ENCODE data around the gene BRSK1.
A peak's percentile ranks its signal among the peaks of the same experiment; 100 is the strongest.

GRCh38 chr19:55301459-55302317, 17.9 kb downstream of the BRSK1 start:
- TF ChIP-seq FOXP2 (optimal IDR thresholded peaks at IDR 0.05; ENCODE audit: borderline replicate concordance, extremely low read depth, extremely low read length, insufficient read depth) = no peak
- no peak for TF ChIP-seq SIN3A (IDR thresholded peaks at IDR 0.05; ENCODE audit: borderline replicate concordance, insufficient read depth, low read length)
- TF ChIP-seq POLR2AphosphoS5 (IDR thresholded peaks at IDR 0.05; ENCODE audit: low read depth, low read length) = peak; percentile 59
